ENCODE data around the gene JMJD6. TPM values are rescaled to one million over a fixed set of nuclear protein-coding genes. Genes with fewer than 3 reads are reported as not detected.
"Not testable (repeated sequence)": the region's sequence is repeated elsewhere in the genome, so short reads cannot be mapped to it uniquely, and the experiment has no call there.

The JMJD6 gene
- total RNA-seq, 1 donor from 2014 or later = 86.3 TPM

DNA sequence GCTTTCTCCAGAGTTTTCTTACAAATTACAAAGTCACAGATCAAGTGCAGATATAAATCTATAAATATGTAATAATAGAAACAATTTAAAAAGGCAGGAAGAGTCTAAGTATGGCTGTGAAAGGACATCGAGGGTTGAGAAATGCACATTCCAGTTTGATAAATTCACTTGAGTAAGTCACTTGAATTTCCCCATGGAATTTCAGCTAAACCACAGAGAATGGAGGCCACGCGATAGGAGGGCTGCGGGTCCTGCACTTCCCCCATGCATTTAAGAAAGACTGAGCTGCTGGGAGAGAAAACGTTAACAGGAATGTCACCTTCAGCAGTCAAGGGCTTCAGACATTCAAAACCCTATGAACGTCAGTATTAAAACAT lies 9.6 kb downstream of the JMJD6 start:
- peaks cover 32% of the 10 kb centered on the region for H3K4me1 Mint-ChIP-seq
- peaks cover 72% of the 10 kb centered on the region for H3K36me3 Mint-ChIP-seq (ENCODE audit: low read depth)
- no peak overlapping the region for H3K27ac Mint-ChIP-seq
- DNase-seq = no peak
- H3K9me3 Mint-ChIP-seq = no peaks in the 10 kb centered on the region
- intact Hi-C loops (cut with micrococcal nuclease) = no loop called here
- H3K27me3 Mint-ChIP-seq = no peaks in the 10 kb centered on the region
- no peak overlapping the region for H3K4me3 Mint-ChIP-seq

DNA sequence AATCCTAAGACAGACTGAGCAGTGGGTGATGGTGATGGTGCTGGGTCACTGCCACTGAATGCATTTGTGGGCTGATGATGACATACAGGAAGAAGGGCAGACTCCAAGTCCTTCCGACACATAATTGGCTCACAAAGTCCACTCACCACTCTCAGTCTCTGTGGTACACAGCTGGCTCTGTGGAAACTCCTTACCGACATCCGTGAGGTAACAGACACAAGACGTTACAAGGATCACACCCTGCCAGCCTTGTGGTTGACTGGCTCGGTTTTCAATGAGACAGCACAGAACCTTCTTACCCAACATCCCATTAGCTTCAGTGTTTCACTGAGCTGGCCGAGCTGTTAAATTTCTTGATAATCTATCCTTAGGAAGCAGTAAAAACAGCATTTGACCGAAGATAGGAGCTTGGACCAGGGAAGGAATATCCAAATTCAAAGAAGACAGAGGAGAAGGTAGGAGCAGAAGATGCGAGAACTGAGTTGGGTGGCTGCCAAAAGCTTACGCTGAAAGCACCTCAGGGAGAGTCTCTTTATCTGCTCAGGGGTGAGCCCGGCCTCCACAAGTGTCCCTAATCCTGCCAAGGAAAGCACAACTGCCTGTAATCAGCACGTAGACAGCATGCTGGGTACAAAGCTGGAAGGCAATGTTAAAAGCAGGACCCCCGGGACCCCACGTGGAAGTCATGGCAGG lies 10.1 kb downstream of the JMJD6 start:
- Mint-ChIP-seq H3K9me3 (no peaks in the 10 kb centered on the region), H3K4me3 (peak overlapping the region; percentile 33), H3K4me1 (peaks cover 30% of the 10 kb centered on the region), H3K27me3 (no peaks in the 10 kb centered on the region), H3K27ac (peak overlapping the region; percentile 79), H3K36me3 (ENCODE audit: low read depth) (peaks cover 66% of the 10 kb centered on the region)
- intact Hi-C loops (cut with micrococcal nuclease) = no loop called here
- peak; percentile 76 for DNase-seq

DNA sequence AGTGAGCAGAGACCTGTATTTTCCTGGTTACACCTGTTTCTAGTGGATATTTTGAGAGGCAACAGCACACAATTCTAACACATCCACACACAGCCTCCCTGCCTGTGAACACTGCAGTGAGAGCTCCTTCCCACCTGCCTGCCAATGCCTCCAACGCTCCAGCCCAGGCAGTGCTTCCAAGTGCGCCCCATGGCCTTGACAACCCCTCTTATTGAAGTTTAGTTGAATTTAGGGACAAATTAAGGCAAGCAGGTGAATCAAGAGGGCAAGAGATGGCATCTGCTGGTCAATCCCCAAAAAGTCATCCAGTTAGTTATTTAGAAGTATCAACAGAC lies 10.9 kb downstream of the JMJD6 start:
- no peaks in the 10 kb centered on the region for H3K27me3 Mint-ChIP-seq
- H3K4me1 Mint-ChIP-seq = peaks cover 30% of the 10 kb centered on the region
- H3K36me3 Mint-ChIP-seq (ENCODE audit: low read depth) = peaks cover 59% of the 10 kb centered on the region
- no peak overlapping the region for H3K4me3 Mint-ChIP-seq
- H3K9me3 Mint-ChIP-seq = no peaks in the 10 kb centered on the region
- no peak for DNase-seq
- H3K27ac Mint-ChIP-seq = peak overlapping the region; percentile 79
- intact Hi-C loops (cut with micrococcal nuclease) = no loop called here

DNA sequence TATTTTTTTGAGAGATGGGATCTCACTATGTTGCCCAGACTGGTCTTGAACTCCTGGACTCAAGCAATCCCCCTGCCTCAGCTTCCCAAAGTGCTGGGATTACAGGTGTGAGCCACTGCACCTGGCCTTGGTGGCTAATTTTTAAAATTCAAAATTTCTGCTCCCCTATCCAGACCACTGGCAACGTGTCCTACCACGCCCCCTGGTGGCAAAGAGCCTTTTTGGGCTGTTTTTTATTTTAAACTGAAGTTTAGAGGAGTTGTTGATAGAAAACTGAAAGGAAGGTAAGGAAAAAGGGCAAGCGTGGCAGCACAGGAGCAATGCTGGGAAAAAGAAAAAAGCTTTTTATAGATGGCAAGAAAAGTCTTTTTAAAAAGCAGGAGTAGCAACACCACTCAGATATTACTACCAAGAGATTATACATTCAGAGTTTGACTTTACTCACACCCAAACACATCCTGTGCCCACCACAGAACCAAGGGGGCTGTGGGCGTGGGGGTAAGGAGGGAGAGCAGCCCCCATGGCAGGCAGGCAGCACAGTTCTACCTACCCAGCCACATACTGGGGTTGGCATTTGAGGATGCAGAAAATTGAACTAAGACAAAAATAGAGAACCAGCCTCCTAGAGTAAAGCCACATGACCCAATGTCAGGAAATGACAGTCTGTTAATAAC lies 11.4 kb downstream of the JMJD6 start:
- Mint-ChIP-seq H3K27me3 (no peaks in the 10 kb centered on the region), H3K9me3 (no peaks in the 10 kb centered on the region), H3K36me3 (ENCODE audit: low read depth) (peaks cover 55% of the 10 kb centered on the region), H3K4me3 (peak overlapping the region; percentile 7), H3K27ac (peak overlapping the region; percentile 66), H3K4me1 (peaks cover 30% of the 10 kb centered on the region)
- DNase-seq = peak; percentile 94
- intact Hi-C loops (cut with micrococcal nuclease) = no loop called here

DNA sequence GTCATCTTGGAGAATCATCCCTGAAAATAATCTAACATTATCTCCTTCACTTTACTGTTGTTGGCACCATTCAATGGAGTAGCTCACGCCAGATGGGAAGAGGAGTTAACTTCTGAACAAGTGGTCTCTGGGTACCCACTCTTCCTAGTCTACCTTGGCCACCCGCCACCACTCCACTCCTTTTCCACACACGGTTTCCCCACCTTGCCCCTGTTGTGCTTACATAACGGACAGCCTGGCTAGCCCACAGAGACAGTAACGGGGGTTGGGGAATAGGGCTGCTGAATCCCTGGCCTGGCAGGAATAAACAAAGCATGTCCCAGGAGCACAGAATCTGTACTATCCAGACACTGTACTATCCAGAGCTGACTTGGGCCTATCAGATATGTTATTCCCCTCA lies 12.1 kb downstream of the JMJD6 start:
- no peaks in the 10 kb centered on the region for H3K9me3 Mint-ChIP-seq
- H3K36me3 Mint-ChIP-seq (ENCODE audit: low read depth) = peaks cover 51% of the 10 kb centered on the region
- H3K27me3 Mint-ChIP-seq = peaks cover 2% of the 10 kb centered on the region
- DNase-seq = no peak
- H3K27ac Mint-ChIP-seq = no peak overlapping the region
- H3K4me1 Mint-ChIP-seq = peaks cover 34% of the 10 kb centered on the region
- H3K4me3 Mint-ChIP-seq = no peak overlapping the region
- intact Hi-C loops (cut with micrococcal nuclease) = no loop called here

DNA sequence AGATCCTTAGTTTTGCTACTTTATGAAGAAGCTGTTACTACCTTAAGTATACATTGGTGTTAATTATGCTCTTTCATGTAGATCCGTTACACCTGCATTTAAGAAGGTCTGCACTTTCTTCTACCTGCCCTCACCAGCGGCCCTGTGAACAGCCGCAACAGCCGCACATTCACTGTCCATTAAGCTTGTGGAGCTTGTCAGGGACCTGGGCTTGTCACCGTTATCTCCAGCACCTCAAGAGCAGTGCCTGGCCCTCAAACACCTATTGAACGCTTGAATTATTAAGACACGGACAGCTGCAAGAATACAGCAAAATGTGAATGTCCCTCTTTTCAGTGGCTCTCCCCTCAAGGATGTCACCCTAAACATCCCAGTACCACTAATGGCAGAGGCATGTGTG lies 12.6 kb downstream of the JMJD6 start:
- Mint-ChIP-seq H3K36me3 (ENCODE audit: low read depth) (peaks cover 46% of the 10 kb centered on the region), H3K9me3 (no peaks in the 10 kb centered on the region), H3K4me3 (no peak overlapping the region), H3K27me3 (peaks cover 4% of the 10 kb centered on the region), H3K27ac (no peak overlapping the region), H3K4me1 (peaks cover 36% of the 10 kb centered on the region)
- DNase-seq = no peak
- intact Hi-C loops (cut with micrococcal nuclease) = no loop called here

DNA sequence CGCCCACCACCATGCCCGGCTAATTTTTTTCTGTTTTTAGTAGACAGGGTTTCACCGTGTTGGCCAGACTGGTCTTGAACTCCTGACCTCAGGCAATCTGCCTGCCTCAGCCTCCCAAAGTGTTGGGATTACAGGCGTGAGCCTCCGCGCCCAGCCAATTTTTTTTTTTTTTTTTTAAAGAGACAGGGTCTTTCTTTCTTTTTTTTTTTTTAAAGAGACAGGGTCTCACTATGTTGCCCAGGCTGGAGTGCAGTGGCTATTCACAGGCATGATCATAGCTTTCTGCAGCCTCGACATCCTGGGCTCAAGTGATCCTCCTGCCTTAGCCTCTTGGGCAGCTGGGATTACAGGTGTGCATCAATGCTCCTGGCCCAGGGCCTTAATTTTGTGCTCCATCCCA lies 14.1 kb downstream of the JMJD6 start:
- H3K27me3 Mint-ChIP-seq; intact Hi-C loops (cut with micrococcal nuclease); H3K4me3 Mint-ChIP-seq; H3K27ac Mint-ChIP-seq; DNase-seq; H3K9me3 Mint-ChIP-seq: not testable (repeated sequence)
- Mint-ChIP-seq H3K36me3 (ENCODE audit: low read depth) (peaks cover 39% of the 10 kb centered on the region), H3K4me1 (peaks cover 35% of the 10 kb centered on the region)

DNA sequence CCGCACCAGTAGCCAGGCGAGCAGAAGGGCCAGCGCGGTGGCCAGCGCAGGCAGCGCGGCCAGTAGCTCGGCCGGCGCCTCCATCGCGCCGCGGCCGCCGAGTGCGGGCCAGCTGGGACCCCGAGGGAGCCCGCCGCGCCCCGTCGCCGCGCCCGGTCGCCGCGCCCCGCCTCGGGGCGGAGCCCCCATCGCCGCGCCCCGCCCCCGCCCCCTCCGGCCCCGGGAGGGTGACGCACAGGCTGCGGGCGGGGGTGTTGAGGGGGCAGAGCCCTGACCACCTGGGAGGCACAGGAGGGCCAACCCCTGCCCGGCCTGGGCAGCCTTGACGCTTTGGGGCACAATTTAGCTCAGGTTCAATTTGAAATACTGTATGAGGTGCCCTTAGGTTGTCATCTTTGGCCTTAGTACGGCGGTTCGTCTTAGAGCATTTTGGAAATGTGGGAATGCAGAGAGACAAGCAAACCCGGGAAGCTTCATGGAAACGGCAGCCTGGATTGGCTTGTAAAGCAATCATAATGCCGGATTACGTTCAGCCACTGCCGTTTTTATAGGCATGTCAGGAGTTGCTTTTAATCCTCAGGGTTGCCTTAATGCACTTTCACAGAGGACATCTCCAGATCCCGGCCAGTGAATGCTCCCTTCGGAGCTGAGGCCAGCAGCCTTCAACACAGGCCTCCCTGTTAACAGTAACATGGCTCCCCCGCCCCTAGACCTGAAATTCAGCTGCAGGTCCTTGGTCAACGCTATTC lies 15.4 kb downstream of the JMJD6 start, which contains the start of gene MXRA7:
Gene MXRA7, minus strand, starts transcription at position 103 of the 749 bp plus-strand sequence. Its CDS starts 19 bp downstream, at position 84.
- Mint-ChIP-seq H3K9me3 (no peaks in the 10 kb centered on the region), H3K4me1 (peaks cover 30% of the 10 kb centered on the region), H3K27me3 (peaks cover 4% of the 10 kb centered on the region), H3K4me3 (peak within 1 kb of the TSS; percentile 67), H3K36me3 (ENCODE audit: low read depth) (peaks cover 29% of the 10 kb centered on the region), H3K27ac (no peak within 1 kb of the TSS)
- peak; percentile 88 for DNase-seq
- intact Hi-C loops (cut with micrococcal nuclease) = no loop called here

DNA sequence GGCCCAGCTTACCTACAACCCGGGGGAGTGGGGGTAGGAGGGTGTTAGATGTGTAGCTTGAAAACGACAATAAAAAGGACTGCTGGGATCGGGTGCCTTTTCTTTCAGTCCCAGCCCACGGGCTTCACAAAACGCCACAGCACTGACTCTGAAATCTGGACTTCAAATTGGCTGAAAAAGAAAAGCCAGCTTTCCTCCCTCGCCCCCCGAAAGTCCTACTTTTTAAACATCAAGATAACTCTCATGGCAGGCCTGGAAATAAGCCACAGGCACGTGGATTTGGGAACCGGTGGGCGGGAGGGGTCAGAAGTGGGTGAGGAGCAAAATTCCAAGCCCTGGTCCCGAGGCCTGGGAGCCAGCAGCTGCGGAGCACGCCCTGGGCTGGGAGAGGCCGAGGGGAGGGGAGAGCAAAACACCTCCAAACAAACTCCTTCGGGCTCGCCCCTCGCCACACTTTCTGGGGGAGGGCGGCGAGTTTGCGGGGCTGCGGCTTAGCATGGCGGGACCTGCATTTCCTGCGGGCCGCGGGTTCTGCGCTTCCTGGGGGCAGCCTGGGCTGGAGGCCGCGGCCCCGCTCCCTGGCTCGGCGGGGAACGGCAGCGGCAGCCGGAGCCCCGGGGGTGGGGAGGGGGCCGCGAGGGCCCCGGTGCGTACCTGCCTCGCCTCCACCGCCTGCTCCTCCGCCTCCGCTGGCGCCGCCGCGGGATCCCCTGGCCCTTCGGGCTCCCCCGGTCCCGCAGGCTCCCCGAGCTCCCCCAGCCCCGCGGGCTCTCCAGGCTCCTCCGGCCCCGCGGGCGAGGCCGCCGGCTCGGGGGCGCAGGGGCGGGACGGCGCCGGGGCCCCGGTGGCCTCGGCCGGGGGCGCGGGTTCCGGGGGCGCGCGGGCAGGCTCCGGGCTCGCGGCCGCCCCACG lies 16.2 kb downstream of the JMJD6 start:
- intact Hi-C loops (cut with micrococcal nuclease); H3K27ac Mint-ChIP-seq; H3K27me3 Mint-ChIP-seq; H3K9me3 Mint-ChIP-seq: not testable (repeated sequence)
- Mint-ChIP-seq H3K4me1 (peaks cover 23% of the 10 kb centered on the region), H3K4me3 (peak overlapping the region; percentile 64), H3K36me3 (ENCODE audit: low read depth) (peaks cover 21% of the 10 kb centered on the region)
- peak; percentile 73 for DNase-seq

DNA sequence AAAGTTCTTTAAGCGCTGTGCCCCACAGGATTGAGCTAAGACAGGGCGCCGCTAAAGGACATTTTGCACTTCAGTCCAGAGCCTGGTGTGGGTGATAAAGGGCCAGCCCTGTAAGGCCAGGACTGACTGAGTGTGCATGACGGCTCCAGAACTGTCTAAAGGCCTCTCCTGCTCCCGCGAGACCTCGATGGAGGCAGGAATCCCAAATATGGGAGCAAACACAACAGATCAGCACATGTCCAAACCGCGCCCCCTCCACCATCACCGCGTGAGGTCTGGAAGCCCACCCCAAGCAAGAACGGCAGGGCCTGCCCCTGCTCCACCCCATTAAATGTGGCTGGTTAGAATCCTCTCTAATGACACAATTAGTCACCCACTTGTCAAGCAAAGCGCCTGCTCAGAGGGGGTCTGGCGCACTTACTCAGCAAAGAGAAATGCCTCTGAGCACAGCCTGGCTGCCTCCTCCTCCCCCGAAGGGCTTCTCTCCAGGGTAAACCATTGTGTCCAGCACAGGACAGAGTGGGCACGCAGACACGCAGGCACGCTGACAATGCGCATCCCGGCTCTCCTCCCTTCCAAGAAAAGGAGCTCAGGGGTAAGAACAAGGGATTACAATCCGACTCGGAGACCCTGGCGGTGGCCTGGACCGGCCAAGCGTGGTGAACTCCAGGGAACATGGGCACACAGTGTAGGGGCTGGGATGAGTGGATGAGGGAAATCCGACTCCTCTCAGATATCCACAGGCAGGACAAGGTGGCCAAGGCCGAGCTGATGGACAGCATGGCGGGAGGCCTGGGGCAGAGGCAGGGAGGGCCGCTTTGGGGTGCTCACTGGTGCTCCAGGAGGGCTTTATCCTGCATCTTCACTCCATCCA lies 17.1 kb downstream of the JMJD6 start:
- H3K27me3 Mint-ChIP-seq = peaks cover 4% of the 10 kb centered on the region
- no peak for DNase-seq
- intact Hi-C loops (cut with micrococcal nuclease) = no loop called here
- H3K36me3 Mint-ChIP-seq (ENCODE audit: low read depth) = peaks cover 17% of the 10 kb centered on the region
- H3K9me3 Mint-ChIP-seq = no peaks in the 10 kb centered on the region
- H3K4me1 Mint-ChIP-seq = peaks cover 19% of the 10 kb centered on the region
- H3K27ac Mint-ChIP-seq = peak overlapping the region; percentile 66
- H3K4me3 Mint-ChIP-seq = peak overlapping the region; percentile 64

DNA sequence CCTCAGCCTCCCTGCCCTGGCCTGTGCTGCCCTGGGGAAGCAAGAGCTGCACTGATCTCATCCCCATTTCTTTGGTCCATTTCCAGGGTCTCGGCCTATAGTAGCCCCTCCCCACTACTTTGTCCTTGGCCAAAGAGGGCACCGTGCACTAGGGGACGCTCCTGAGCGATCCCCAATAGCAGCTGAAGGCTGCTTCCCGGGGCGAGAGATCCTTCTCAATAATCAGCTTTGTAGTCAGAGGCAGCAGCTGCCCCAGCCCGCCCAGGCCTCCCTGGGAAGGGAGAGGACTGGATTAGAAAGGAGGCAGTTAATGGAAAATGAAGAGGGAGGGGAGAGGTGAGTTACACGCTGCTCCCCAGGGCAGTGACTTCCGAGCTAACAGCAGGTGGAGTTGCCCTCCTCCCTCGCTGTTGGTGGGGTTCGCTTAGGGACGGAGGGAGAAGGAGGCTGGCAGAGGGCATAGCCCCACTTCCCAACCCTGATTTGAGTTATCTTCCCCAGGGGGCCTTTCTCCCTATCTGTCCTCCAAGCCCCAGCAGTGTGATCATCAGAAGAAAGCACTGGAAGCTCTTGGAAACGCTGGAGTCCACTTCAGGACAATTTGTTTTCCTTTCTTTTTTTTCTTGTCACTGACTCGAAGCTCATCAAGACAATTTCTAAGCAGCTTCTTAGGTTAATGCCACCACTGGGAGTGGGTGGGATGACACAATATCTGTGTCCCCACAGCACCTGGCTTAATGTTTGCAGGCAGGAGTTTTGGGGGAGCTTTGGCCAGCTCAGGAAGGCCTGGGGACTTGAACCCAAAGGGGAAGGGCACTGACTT lies 18.2 kb downstream of the JMJD6 start:
- Mint-ChIP-seq H3K9me3 (no peaks in the 10 kb centered on the region), H3K4me1 (peaks cover 12% of the 10 kb centered on the region), H3K36me3 (ENCODE audit: low read depth) (peaks cover 7% of the 10 kb centered on the region), H3K27me3 (peaks cover 4% of the 10 kb centered on the region), H3K4me3 (no peak overlapping the region), H3K27ac (no peak overlapping the region)
- intact Hi-C loops (cut with micrococcal nuclease) = no loop called here
- DNase-seq = no peak

DNA sequence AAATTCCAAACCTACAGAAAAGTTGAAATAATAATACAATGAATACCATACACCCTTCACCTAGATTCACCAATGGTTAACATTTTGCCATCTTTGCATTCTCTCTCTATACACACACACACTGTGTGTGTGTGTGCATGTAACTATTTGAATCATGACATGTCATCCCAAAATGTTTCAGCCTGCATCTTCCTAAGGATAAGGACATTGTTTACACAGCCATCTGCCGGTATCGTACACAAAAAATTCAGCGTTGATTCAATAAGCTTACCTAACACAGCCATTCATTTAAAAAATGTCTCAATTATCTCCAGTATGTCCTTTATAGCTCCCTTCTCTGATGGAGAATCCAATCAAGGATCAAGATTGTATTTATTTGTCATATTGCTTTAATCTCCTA lies 19.6 kb downstream of the JMJD6 start:
- Mint-ChIP-seq H3K27me3 (peaks cover 4% of the 10 kb centered on the region), H3K9me3 (no peaks in the 10 kb centered on the region), H3K4me1 (peaks cover 12% of the 10 kb centered on the region), H3K36me3 (ENCODE audit: low read depth) (no peaks in the 10 kb centered on the region), H3K27ac (no peak overlapping the region), H3K4me3 (no peak overlapping the region)
- intact Hi-C loops (cut with micrococcal nuclease) = no loop called here
- DNase-seq = no peak
